Measurements from ENCODE around the gene GPRC5D.

GPRC5D gene

GRCh38 chr12:12979731-12980259, 27.8 kb upstream of the GPRC5D start:
- no peak for DNase-seq (ENCODE audit: low read depth in 1 of 2, low spot score in 1 of 2)

GRCh38 chr12:12979126-12979525, 27.2 kb upstream of the GPRC5D start:
- DNase-seq (ENCODE audit: low read depth in 1 of 2, low spot score in 1 of 2), result no peak

DNA sequence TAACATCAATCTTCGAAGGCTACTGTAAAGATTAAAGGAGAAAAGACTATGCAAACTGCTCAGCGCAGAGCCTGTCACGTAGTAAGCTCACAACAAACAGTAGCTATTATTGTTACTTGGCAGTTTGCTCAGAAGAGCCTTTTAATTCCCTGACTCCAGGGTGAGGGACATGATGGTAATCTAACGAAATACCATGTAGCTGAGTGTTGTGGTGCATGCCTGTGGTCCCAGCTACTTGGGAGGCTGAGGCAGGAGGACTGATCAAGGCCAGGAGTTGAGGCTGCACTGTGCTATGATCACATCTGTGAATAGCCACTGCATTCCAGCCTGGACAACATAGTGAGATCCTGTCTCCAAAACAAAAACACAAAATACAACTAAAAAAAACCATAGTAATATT, 25.3 kb upstream of the GPRC5D start:
- DNase-seq (ENCODE audit: low read depth in 1 of 2, low spot score in 1 of 2), result no peak

GRCh38 chr12:12976366-12976765, 24.4 kb upstream of the GPRC5D start:
- DNase-seq (ENCODE audit: low read depth in 1 of 2, low spot score in 1 of 2), result no peak

- no peak for DNase-seq (ENCODE audit: low read depth in 1 of 2, low spot score in 1 of 2)
These were observed 23.5 kb upstream of the GPRC5D start for GRCh38 chr12:12975322-12976077.

DNA sequence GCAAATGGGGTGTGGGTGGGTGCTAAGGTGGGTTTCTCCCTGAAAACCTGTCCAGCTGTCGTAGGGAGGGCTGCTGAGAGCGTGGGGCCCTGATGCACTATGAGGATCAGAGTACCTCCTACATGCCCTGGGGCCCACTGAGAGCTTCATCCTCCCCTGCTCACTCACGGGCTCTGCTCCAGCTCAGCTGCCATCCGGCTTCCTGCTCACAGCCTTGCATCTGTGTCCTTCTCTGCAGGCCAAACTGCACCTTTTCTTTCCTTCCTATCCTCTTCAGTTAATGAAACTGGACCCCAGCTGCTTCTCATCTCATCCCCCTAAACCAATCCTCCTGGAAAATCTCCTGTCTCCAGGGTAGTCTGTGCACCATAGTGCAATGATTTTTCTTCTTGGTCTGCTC, 22.2 kb upstream of the GPRC5D start:
- no peak for DNase-seq (ENCODE audit: low read depth in 1 of 2, low spot score in 1 of 2)

- DNase-seq (ENCODE audit: low read depth in 1 of 2, low spot score in 1 of 2), result no peak
These were observed 21.0 kb upstream of the GPRC5D start for GRCh38 chr12:12973019-12973418.

DNA sequence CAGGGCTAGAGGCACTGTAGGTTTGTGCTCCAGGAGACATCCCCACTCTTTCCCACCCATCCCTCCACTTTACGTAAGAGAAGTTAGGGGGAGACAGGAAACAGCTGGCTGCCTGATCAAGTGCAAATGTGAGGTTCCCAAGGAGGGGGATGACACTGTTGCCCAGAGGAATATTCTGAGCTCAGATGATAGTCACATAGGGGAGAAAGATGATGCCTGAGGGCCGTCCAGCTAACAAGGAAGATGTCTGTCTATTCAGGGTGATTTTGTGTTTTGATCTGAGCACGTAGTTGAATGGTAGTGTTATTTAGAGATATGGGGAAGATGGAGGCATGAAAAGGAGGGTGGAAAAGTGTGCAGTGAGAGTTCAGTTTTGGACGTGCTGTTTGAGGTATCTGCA, 13.9 kb upstream of the GPRC5D start:
- DNase-seq (ENCODE audit: low read depth in 1 of 2, low spot score in 1 of 2), result no peak

- no peak for DNase-seq (ENCODE audit: low read depth in 1 of 2, low spot score in 1 of 2)
These were observed 12.3 kb upstream of the GPRC5D start for GRCh38 chr12:12964255-12964654.

GRCh38 chr12:12960639-12961209, 8.8 kb upstream of the GPRC5D start:
- DNase-seq (ENCODE audit: low read depth in 1 of 2, low spot score in 1 of 2), result no peak

- no peak for DNase-seq (ENCODE audit: low read depth in 1 of 2, low spot score in 1 of 2)
These were observed 6.9 kb upstream of the GPRC5D start for GRCh38 chr12:12958886-12959285.

DNA sequence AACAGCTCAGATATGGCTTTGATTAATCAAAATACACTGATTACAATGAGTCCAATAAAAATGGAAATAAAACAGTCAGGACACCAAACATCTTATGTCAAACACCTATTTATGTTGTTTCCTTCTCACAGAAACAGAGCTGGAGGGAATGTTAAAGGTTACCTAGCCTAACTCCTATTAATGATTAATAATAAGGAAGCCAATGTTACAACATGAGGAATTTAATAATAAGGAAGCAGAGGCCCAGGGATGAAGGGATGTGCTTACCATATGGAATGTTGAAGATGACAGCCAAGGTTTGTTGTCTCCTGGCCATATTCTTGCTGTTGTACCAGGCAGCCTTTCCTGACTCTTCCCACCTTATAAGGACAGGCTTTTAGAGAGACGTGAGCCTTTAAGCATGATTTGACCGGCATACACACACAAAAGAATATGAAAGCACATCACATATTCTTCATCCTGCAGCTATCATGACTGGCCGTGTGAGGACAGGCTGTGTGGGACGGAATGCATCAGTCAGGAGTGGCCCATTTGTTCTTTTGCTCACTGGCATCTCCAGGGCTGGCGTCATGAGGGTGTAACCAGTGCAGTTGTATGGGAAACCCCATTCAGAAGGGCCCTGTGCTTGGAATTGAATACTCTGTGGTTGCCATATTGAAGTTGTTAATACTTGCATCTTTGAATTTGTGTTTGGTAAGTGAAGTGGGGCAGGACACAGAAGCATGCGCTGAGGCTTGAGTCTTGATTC, 3.1 kb upstream of the GPRC5D start:
- no peak for DNase-seq (ENCODE audit: low read depth in 1 of 2, low spot score in 1 of 2)

DNA sequence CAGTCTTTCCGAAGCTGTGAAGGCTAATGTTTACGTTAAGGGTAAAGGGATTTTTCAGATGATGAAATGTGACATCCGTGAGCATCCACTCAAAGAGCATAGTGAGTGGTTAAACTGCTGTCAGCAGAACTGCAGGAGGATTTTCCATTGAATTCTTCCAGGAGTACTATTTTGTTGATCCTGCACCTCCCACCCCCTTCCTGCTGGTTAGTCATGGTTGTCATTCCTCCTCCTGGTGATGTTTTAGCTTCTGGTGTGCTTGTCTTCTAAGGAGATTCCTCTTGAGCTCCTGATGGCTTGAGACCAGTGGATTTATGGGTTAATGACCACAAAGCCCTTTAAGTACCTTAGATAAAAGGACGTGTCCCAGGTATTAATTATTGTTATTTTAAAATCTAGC, 2.4 kb upstream of the GPRC5D start:
- DNase-seq (ENCODE audit: low read depth in 1 of 2, low spot score in 1 of 2), result no peak

DNA sequence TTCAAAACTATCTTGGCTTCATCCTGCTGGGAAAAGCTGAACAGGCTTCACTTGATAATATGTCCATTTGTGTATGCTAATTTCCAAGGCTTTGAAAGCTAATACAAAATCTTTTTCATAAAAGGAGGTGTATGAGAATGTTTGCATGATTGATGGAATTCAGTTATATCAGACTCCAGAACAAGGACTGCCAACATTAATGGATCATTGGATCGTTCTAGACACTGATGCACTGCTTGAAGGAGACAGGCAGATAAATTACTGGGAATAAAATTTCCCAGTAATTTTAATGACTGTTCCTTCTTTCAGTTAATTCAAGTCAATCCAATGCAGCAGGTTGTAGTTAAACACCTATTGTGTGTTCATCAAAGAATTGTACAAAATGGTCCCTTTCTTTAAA, 466 bp downstream of the GPRC5D start:
- no peak for DNase-seq (ENCODE audit: low read depth in 1 of 2, low spot score in 1 of 2)

DNA sequence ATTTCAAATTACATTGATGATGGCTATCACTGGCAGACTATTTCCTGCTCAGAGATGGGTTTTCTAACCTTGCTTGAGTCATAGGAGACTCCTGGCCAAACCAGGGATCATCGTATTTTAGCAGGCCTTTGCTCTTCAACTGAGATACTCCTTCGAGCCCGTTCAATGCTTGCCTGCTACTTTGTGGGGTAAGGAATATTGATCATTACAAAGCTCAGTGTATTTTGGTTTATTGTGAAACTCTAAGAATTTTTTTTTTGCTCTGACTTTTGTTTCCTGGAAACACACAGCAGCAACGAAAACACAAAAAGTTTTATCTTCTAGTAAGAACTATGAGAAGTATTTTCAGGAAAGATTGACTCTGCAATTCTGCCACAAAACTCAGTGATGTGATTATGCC, 4.1 kb downstream of the GPRC5D start:
- no peak for DNase-seq (ENCODE audit: low read depth in 1 of 2, low spot score in 1 of 2)

- DNase-seq (ENCODE audit: low read depth in 1 of 2, low spot score in 1 of 2), result no peak
These were observed 5.1 kb downstream of the GPRC5D start for GRCh38 chr12:12946686-12947355.

- no peak for DNase-seq (ENCODE audit: low read depth in 1 of 2, low spot score in 1 of 2)
These were observed 6.4 kb downstream of the GPRC5D start for GRCh38 chr12:12945591-12945990.

- no peak for DNase-seq (ENCODE audit: low read depth in 1 of 2, low spot score in 1 of 2)
These were observed 8.2 kb downstream of the GPRC5D start for GRCh38 chr12:12943586-12944260.

DNA sequence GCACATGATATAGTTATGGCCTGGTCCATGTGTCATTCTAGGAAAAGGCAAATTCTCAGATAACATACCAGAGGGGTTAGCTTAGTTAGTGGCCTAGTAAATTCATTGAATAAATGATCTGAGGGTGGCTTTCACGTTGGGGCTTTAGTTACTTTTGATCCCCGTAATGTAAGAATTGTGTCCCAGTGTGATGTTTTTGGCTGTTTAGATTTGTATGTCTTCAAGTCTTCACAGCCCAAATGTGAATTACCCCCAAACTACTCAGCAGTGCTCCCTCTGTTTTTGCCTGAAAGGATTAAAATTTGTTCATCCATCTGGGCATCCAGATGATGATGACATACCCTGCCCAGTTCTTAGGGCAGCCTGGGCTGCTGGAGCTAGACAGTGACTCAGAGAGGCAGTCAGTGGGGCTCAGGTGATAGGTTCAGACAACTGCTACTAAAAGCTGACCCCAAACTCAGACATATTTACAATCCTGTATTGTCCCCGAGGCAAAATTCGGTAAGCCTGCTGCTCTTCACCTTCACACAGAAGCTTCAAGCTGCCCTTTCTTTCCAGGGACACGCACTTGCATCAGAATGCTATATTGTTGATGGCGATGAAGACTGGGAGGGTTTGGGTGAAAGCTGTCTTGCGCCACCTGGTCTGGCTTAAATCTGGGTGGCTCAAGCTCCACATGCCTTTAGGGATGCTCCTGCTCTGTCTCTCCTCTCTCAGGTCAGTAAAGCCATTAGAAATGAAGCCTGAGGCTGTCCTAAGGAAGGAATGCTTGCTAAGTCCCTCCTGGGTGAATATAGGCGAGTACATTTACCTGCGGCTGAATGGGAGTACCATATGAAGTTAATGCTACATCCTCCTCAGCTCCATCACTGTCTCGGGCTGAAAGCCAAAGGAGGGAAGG, 10.3 kb downstream of the GPRC5D start:
- no peak for DNase-seq (ENCODE audit: low read depth in 1 of 2, low spot score in 1 of 2)

- no peak for DNase-seq (ENCODE audit: low read depth in 1 of 2, low spot score in 1 of 2)
These were observed 12.1 kb downstream of the GPRC5D start for GRCh38 chr12:12939888-12940287.

Data from activated T-helper 1 cell treated with anti-CD3 and anti-CD28 coated beads, Interleukin-2, amount 50 U/mL, for 16 hours (primary cell).